ENCODE results near the gene ACBD7. TPM values are rescaled to one million over a fixed set of nuclear protein-coding genes. Genes with fewer than 3 reads are reported as not detected.

Gene ACBD7
- total RNA-seq, 2 donors from 2014 or later = not detected

DNA sequence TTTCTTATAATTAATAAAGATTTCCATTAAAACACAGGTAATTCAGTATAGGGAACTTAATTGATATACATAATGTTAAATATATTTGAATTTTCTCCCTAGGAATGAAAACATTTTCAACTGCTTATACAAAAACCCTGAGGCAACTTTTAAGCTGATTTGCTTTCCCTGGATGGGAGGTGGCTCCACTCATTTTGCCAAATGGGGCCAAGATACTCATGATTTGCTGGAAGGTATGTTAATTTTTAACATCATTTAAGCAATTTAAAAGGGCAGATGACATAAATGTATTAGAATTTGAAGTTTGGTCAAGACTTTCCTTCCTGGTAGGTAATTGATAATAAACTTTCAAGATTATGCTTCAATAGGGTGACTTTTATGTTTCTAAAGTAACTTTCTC lies 39.0 kb downstream of the ACBD7 start:
- intact Hi-C loops (cut with DNase I) = no loop called here

DNA sequence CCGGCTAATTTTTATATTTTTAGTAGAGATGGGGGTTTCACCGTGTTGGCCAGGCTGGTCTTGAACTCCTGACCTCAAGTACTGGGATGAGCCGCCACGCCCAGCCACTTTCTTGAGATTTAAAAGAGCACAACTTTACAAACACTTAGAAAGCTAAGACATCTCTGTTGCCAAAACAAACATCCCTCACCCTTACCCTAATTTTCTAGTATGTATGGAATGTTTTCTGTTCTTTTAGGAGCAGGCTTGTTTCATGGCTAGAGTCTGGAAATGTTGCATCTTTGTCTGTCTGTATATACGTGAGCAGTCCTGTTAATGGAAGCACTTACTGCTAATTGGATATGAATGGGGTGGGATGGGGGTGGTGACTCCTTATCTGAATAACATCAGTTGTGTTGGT lies 42.0 kb downstream of the ACBD7 start:
- Histone ChIP-seq H3K27ac (no peak overlapping the region), H3K4me3 (no peak overlapping the region), H3K36me3 (replicated peaks in 1 of 2; ENCODE audit: insufficient read depth in 1 of 2, low read depth in 2 of 2) (no peaks in the 10 kb centered on the region), H3K27me3 (no peaks in the 10 kb centered on the region), H3K9me3 (no peaks in the 10 kb centered on the region), H3K4me1 (no peaks in the 10 kb centered on the region)
- ATAC-seq = no peak
- WGBS, 2 donors = 77 to 84% methylated on average over 5 of the region's 5 CpGs
- intact Hi-C loops (cut with DNase I) = no loop called here
- no peak for DNase-seq
- TF ChIP-seq, protein P1, sequence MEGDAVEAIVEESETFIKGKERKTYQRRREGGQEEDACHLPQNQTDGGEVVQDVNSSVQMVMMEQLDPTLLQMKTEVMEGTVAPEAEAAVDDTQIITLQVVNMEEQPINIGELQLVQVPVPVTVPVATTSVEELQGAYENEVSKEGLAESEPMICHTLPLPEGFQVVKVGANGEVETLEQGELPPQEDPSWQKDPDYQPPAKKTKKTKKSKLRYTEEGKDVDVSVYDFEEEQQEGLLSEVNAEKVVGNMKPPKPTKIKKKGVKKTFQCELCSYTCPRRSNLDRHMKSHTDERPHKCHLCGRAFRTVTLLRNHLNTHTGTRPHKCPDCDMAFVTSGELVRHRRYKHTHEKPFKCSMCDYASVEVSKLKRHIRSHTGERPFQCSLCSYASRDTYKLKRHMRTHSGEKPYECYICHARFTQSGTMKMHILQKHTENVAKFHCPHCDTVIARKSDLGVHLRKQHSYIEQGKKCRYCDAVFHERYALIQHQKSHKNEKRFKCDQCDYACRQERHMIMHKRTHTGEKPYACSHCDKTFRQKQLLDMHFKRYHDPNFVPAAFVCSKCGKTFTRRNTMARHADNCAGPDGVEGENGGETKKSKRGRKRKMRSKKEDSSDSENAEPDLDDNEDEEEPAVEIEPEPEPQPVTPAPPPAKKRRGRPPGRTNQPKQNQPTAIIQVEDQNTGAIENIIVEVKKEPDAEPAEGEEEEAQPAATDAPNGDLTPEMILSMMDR (IDR thresholded peaks at IDR 0.05) = no peak
- no peak for TF ChIP-seq POLR2A (IDR thresholded peaks at IDR 0.05)

More for the DNA sequence above, 39.0 kb downstream of the ACBD7 start:
- H3K9me3 ChIP-seq = no peaks in the 10 kb centered on the region
- no peaks in the 10 kb centered on the region for H3K36me3 ChIP-seq (replicated peaks in 1 of 2; ENCODE audit: insufficient read depth in 1 of 2, low read depth in 2 of 2)
- H3K4me3 ChIP-seq = no peak overlapping the region
- H3K27ac ChIP-seq = no peak overlapping the region
- TF ChIP-seq, protein P1 (IDR thresholded peaks at IDR 0.05) = no peak
- no peak for TF ChIP-seq POLR2A (IDR thresholded peaks at IDR 0.05)
- DNase-seq (no peak), ATAC-seq (no peak)
- H3K27me3 ChIP-seq = no peaks in the 10 kb centered on the region
- no peaks in the 10 kb centered on the region for H3K4me1 ChIP-seq

DNA sequence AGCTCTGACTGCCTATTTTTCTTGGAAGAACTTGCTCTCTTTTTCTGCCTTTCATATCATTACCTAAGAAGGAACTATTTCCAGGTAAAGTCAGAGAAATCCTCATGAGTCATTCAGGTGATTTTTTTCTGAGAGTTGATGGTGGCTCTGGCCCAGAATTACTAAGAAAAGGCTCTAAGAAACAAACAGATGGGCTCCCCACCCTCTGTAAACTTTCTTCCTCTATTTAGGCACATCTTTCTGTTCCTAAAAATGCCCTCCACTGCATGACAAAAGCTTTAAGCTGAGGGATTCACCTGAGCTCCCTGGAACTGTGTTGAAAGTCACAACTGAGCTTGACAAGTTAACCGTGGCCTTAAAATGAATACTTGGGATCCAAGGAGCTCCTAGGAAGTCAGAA lies 43.2 kb downstream of the ACBD7 start:
- Histone ChIP-seq H3K9me3 (no peaks in the 10 kb centered on the region), H3K4me3 (no peak overlapping the region), H3K4me1 (no peaks in the 10 kb centered on the region), H3K36me3 (replicated peaks in 1 of 2; ENCODE audit: insufficient read depth in 1 of 2, low read depth in 2 of 2) (no peaks in the 10 kb centered on the region), H3K27ac (no peak overlapping the region), H3K27me3 (no peaks in the 10 kb centered on the region)
- DNase-seq = no peak
- ATAC-seq = no peak
- TF ChIP-seq, protein P1 (IDR thresholded peaks at IDR 0.05) = no peak
- TF ChIP-seq POLR2A (IDR thresholded peaks at IDR 0.05) = no peak
- WGBS, 2 donors = 82 to 100% methylated on average over 1 of the region's 1 CpG
- intact Hi-C loops (cut with DNase I) = no loop called here

DNA sequence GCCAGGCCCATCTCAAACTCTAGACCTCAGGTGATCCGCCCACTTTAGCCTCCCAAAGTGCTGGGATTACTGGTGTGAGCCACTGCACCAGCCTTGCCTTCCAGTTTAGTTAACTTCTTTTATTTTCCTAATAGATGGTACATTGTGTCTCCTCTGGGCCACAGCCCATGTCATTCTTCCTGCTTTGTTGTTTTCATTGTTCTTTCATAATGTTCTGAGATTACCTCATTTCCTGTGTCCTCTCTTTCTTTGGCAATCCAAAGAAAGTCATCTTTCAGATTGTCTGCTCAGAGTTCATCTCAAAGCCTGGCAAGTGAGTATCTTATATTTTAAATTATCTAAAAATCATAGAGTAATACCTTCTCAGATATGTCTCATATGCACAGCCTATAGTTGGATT lies 44.9 kb downstream of the ACBD7 start, which contains the start of gene OLAH:
Gene OLAH, plus strand, starts transcription at position 270 of the 400 bp plus-strand sequence. CDS start 3,346 bp downstream, outside the sequence.
- ATAC-seq = no peak
- intact Hi-C loops (cut with DNase I) = no loop called here
- no peak for DNase-seq
- no peak within 1 kb of the TSS for H3K27ac ChIP-seq
- TF ChIP-seq POLR2A (IDR thresholded peaks at IDR 0.05) = no peak
- TF ChIP-seq, protein P1 (IDR thresholded peaks at IDR 0.05) = no peak
- no peaks in the 10 kb centered on the region for H3K4me1 ChIP-seq
- H3K27me3 ChIP-seq = no peaks in the 10 kb centered on the region
- no peaks in the 10 kb centered on the region for H3K36me3 ChIP-seq (replicated peaks in 1 of 2; ENCODE audit: insufficient read depth in 1 of 2, low read depth in 2 of 2)
- H3K9me3 ChIP-seq = no peaks in the 10 kb centered on the region
- H3K4me3 ChIP-seq = no peak within 1 kb of the TSS
- 79 to 84% methylated on average over 1 of the region's 1 CpG for WGBS, 2 donors

DNA sequence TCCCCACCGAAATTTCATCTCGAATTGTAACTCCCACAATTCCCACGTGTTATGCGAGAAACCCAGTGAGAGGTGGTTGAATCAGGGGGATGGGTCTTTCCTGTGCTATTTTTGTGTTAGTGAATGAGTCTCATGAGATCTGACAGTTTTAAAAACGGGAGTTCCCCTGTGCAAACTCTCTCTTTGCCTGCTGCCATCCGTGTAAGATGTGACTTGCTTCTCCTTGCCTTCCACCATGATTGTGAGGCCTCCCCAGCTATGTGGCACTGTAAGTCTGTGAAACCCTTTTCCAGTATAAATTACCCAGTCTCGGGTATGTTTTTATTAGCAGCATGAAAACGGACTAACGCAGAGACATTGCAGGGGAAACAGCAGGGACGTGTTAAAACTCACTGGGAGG lies 50.2 kb downstream of the ACBD7 start:
- no peak for DNase-seq
- no peaks in the 10 kb centered on the region for H3K27me3 ChIP-seq
- no peak overlapping the region for H3K27ac ChIP-seq
- intact Hi-C loops (cut with DNase I) = no loop called here
- no peak for ATAC-seq
- no peaks in the 10 kb centered on the region for H3K4me1 ChIP-seq
- WGBS, 2 donors = 75 to 80% methylated on average over 10 of the region's 10 CpGs
- no peak for TF ChIP-seq POLR2A (IDR thresholded peaks at IDR 0.05)
- TF ChIP-seq, protein P1 (IDR thresholded peaks at IDR 0.05) = no peak
- H3K9me3 ChIP-seq = no peaks in the 10 kb centered on the region
- H3K36me3 ChIP-seq (replicated peaks in 1 of 2; ENCODE audit: insufficient read depth in 1 of 2, low read depth in 2 of 2) = no peaks in the 10 kb centered on the region
- no peak overlapping the region for H3K4me3 ChIP-seq
